IPS-18a (cell line): ENCODE results near the gene MARCHF3.
"Not testable (repeated sequence)": the region's sequence is repeated elsewhere in the genome, so short reads cannot be mapped to it uniquely, and the experiment has no call there.

Experiments used
- H3K27ac ChIP-seq: one replicate; pipeline ENCODE4 v1.5.1; 2013; ENCODE audit warnings: low read length
- H3K27me3 ChIP-seq: one replicate; pipeline ENCODE4 v1.6.1; 2013; ENCODE audit warnings: mild to moderate bottlenecking, low read length; ENCODE audit not compliant: control insufficient read depth, insufficient read depth
- H3K36me3 ChIP-seq: one replicate; pipeline ENCODE4 v1.6.1; 2013; ENCODE audit warnings: low read depth, low read length; ENCODE audit not compliant: control insufficient read depth
- H3K4me1 ChIP-seq: one replicate; pipeline ENCODE4 v1.6.1; 2013; ENCODE audit warnings: low read depth, low read length; ENCODE audit not compliant: control insufficient read depth
- H3K4me3 ChIP-seq: one replicate; pipeline ENCODE4 v1.5.1; 2013; ENCODE audit warnings: low read length
- H3K9ac ChIP-seq: one replicate; pipeline ENCODE4 v1.6.1; 2013; ENCODE audit warnings: mild to moderate bottlenecking, low read length, moderate library complexity
- H3K9me3 ChIP-seq: one replicate; pipeline ENCODE4 v1.6.1; 2013; ENCODE audit warnings: low read depth, low read length; ENCODE audit not compliant: control insufficient read depth

MARCHF3 gene

DNA sequence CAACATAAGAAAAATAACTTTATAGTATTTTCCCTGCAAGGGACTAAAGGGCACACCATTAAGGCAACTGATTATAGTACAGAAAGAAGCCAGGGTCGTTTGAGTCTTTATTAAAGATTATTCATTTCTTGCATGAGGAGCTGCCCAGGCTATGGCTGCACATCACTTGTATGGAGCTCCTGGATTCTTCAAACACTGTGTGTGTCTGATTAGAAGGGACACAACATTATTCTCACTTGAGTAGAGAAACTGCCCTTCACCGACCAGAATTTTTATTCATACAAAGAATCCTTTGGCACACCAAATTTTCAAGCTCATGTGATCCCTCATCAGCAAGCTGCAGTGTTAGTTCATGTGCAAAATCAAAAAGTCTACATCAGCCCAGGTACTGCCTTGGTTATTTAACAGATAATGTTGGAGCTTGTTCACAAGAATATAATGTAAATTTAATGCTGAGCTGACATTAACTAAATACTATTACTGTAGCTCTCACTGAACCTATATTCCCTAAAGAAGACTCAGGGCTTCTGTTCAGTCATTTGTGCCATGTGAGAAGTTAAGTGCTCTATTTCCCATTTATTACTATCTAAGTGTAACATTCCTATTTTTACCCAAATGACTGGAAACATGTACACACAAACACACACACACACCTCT, 33.0 kb upstream of the MARCHF3 start:
- H3K9ac ChIP-seq = no peak overlapping the region
- H3K27me3 ChIP-seq = no peaks in the 10 kb centered on the region
- no peaks in the 10 kb centered on the region for H3K36me3 ChIP-seq
- H3K27ac ChIP-seq = no peak overlapping the region
- H3K4me1 ChIP-seq = peaks cover 3% of the 10 kb centered on the region
- H3K4me3 ChIP-seq = no peak overlapping the region
- no peaks in the 10 kb centered on the region for H3K9me3 ChIP-seq

DNA sequence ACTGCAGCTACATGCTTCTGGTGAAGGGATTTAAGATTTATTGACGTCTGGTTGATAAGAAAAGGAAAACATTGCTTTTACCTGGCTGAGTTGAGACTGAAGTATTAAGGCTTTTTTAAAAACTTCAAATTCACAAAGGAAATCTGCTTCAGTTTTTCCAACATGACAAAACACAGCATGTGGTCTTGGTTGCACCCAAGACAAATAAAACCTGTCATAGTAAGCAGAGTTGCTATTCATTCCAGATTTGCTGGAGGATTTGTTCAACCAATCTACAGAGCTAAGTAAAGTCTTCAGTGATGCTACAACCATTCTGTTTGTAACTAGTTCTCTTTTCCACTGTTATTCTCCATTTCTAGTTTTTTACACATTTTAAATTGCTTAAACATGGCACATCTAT, 31.6 kb upstream of the MARCHF3 start:
- H3K9me3 ChIP-seq = no peaks in the 10 kb centered on the region
- no peak overlapping the region for H3K9ac ChIP-seq
- no peak overlapping the region for H3K27ac ChIP-seq
- H3K4me3 ChIP-seq = no peak overlapping the region
- peaks cover 3% of the 10 kb centered on the region for H3K4me1 ChIP-seq
- no peaks in the 10 kb centered on the region for H3K27me3 ChIP-seq
- H3K36me3 ChIP-seq = no peaks in the 10 kb centered on the region

DNA sequence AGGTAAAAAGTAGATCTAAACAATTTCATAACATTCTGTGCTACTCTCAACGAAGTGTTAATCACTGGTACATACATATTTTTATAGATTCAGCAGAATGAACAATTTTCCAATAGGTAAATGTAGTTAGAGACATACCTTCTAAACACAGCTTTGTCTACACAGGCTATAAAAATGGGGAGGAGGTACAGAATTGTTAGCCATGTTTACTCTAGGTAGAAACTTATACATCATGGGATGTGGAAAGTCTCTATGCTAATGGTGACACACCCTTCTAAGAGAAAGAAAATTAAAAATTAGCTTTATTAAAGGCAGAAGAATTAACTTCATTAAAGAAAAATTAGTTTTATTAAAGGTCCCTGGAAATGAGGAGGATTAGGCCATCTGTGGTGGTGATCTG, 31.2 kb upstream of the MARCHF3 start:
- Histone ChIP-seq H3K36me3 (no peaks in the 10 kb centered on the region), H3K9ac (no peak overlapping the region), H3K27me3 (no peaks in the 10 kb centered on the region), H3K27ac (no peak overlapping the region), H3K9me3 (no peaks in the 10 kb centered on the region), H3K4me3 (no peak overlapping the region), H3K4me1 (peaks cover 3% of the 10 kb centered on the region)

DNA sequence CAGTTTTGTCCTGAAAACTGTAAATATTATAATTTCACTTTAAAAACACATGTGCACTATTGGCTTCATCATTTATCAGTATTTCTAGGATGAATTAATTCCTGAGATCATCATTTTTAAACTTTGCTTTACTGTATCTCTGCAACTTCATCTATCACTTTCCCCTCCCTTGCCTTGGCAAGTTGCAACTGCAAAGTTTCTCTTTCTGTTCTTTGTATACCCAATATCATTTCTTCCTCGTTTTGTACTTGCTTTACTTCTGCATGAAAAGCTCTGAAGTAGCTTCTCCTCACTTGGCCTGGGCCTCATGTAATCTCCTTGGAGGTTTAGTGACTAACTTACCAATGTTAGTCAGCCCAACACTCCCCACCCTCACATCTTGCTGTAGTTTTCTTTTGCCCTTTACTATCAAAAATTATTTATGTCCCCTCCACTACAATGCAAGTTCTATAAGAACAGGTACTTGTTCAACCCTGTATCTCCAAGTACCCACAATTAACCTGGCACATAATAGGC, 30.2 kb upstream of the MARCHF3 start:
- Histone ChIP-seq H3K4me1 (peaks cover 3% of the 10 kb centered on the region), H3K9me3 (peaks cover 3% of the 10 kb centered on the region), H3K27ac (no peak overlapping the region), H3K4me3 (no peak overlapping the region), H3K36me3 (no peaks in the 10 kb centered on the region), H3K27me3 (no peaks in the 10 kb centered on the region), H3K9ac (no peak overlapping the region)

DNA sequence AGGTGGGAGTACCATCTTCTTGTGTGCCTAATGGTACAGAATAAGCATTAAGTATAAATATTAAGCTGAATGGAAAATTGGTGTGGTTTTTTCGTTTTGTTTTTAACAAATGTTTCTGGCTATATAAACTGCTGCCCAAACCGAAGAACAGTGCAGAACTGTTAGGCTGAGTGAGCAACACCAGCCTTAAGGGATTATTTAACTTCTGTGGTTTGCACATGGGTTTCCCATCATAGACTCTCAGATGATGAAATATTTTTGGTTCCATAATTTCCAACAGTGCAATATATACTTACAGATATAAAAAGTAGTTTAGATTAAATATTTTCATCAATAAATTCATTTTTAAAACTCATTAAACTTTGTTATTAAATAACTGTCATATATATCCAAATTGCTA, 26.5 kb upstream of the MARCHF3 start:
- Histone ChIP-seq H3K4me3 (no peak overlapping the region), H3K4me1 (peaks cover under 1% of the 10 kb centered on the region), H3K27ac (no peak overlapping the region), H3K27me3 (no peaks in the 10 kb centered on the region), H3K9me3 (peaks cover 3% of the 10 kb centered on the region), H3K9ac (no peak overlapping the region), H3K36me3 (no peaks in the 10 kb centered on the region)

DNA sequence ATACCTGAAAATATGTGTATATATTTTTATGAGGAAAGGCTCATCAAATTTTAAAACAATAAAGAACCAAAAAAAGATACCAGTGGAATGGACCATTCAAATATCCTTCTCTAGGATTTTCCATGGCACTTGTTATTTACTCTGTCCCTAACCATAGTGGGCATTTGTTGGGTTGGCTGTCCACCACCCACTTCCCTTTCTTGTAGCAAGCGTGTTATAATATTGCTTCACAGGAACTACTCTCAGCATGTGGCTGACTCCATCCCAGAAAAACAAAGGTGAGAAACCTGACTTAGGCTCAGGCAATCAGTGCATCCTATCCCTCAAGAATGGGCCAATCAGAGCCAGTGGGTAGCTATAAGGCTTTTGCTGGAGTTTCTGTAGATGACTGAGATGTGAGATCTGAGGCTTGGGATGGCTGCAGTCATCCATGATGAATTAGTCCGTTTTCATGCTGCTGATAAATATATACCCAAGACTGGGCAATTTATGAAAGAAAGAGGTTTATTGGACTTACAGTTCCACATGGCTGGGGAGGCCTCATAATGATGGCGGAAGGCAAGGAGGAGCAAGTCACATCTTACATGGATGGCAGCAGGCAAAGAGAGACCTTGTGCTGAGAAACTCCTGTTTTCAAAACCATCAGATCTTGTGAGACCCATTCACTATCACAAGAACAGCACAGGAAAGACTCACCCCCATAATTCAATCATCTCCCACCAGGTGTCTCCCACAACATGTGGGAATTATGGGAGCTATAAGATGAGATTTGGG, 25.7 kb upstream of the MARCHF3 start:
- H3K9ac ChIP-seq = no peak overlapping the region
- H3K27ac ChIP-seq = no peak overlapping the region
- no peaks in the 10 kb centered on the region for H3K36me3 ChIP-seq
- H3K27me3 ChIP-seq = no peaks in the 10 kb centered on the region
- H3K4me3 ChIP-seq = no peak overlapping the region
- no peaks in the 10 kb centered on the region for H3K4me1 ChIP-seq
- peaks cover 3% of the 10 kb centered on the region for H3K9me3 ChIP-seq

DNA sequence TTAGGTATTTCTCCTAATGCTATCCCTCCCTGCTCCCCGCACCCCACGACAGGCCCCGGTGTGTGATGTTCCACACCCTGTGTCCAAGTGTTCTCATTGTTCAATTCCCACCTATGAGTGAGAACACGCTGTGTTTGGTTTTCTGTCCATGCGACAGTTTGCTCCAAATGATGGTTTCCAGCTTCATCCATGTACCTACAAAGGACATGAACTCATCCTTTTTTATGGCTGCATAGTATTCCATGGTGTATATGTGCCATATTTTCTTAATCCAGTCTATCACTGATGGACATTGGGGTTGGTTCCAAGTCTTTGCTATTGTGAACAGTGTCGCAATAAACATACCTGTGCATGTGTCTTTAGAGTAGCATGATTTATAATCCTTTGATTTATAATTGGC, 23.2 kb upstream of the MARCHF3 start:
- H3K27ac ChIP-seq, H3K9me3 ChIP-seq, H3K4me1 ChIP-seq: not testable (repeated sequence)

DNA sequence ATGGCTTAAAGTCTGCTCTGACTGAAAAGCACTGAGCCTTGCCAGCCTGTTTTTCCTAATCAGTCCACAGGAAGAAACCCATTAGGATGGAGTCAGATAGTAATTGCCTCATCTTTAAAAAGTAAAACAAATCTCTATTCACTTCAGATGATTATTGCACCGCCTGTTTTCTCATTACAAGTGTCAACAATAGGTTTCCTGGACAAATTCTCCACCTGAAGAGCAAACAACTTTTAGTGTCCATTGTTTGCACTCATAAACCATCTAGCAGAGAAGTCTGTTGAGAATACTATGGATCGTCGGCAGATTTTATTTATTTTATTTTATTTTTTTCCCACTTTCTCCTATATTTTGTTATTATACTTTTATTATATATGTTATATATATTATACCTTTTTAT, 22.7 kb upstream of the MARCHF3 start:
- Histone ChIP-seq H3K9ac (no peak overlapping the region), H3K27me3 (no peaks in the 10 kb centered on the region), H3K36me3 (no peaks in the 10 kb centered on the region), H3K27ac (no peak overlapping the region), H3K4me3 (no peak overlapping the region), H3K4me1 (no peaks in the 10 kb centered on the region), H3K9me3 (peaks cover 3% of the 10 kb centered on the region)

More for the DNA sequence above, 23.2 kb upstream of the MARCHF3 start:
- H3K27me3 ChIP-seq, H3K36me3 ChIP-seq, H3K9ac ChIP-seq, H3K4me3 ChIP-seq: not testable (repeated sequence)

DNA sequence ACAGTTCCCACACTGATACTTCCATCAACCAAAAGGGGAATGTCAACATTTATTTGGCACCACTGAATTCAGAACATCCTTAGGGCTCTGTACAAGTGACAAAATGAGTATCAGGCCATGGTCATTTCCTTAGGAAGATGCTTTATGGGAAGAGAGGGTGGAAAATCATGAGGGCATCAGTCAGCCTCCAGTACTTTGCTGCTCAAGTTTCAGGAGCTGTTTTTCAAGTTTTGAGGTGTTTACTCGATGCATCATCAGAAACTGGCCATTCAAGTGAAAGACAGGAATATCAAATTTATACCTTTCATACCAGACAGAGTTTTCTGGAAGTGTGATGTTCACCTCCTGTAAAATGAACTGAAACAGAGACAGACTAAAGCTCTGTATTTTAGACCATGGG, 21.2 kb upstream of the MARCHF3 start:
- H3K4me3 ChIP-seq = no peak overlapping the region
- H3K27ac ChIP-seq = no peak overlapping the region
- H3K4me1 ChIP-seq = no peaks in the 10 kb centered on the region
- no peaks in the 10 kb centered on the region for H3K36me3 ChIP-seq
- peaks cover 7% of the 10 kb centered on the region for H3K27me3 ChIP-seq
- peaks cover 3% of the 10 kb centered on the region for H3K9me3 ChIP-seq
- H3K9ac ChIP-seq = no peak overlapping the region

DNA sequence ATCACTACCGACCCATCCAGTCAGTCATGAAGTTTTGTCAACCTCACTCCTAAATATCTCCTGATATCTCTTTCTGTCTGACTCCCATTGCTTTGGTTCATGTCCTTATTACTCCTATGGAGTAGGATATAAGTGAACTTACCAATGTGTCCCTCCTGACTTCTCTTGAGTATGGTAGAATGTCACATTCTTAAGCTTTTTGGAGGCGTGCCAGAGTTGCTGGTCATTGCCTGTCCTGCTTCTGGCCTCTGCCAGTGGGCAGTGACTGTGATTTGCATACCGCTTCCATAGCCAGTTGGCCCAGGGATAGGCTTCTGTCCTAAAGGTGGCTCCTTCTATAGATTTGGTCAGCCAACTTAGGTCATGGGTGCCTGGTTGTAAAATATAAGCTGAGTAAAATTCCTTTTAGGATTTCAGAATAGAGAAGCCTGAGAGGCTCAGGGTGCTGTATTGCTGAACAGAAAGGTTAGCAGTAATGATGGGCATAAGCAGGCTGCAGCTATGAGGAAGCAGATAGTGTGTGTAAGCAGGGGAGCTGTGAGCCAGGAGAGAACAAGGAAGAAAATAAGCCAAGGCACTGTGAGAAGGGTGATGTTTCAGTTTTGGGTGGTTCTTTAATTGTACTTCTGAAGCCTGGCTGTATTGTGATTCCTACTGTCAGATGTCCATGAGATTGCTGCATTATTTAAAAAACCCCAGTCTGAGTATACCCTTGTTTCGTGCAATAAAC, 16.1 kb upstream of the MARCHF3 start:
- Histone ChIP-seq H3K36me3 (no peaks in the 10 kb centered on the region), H3K9me3 (no peaks in the 10 kb centered on the region), H3K27ac (no peak overlapping the region), H3K4me1 (peaks cover 13% of the 10 kb centered on the region), H3K4me3 (no peak overlapping the region), H3K27me3 (peaks cover 12% of the 10 kb centered on the region), H3K9ac (no peak overlapping the region)

DNA sequence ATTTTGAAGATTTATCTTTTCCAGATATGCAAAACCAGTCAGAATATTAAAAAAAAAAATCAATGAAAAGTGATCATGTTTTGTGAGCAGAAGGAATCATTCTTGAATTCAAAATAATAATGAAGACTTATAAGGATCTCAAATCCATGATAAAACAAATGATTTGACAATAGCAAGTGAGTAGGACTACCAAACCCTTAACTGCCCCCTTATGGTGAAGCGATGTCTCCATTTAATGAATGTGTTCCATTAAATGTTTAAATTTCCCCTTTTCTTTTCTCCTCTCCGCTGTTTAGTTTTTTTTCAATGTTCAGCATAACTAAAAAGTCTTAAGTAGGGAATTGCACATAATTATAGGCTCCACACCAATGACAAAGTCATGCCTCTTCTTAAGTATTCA, 12.2 kb upstream of the MARCHF3 start:
- Histone ChIP-seq H3K27ac (no peak overlapping the region), H3K4me3 (no peak overlapping the region), H3K9ac (no peak overlapping the region), H3K4me1 (peaks cover 25% of the 10 kb centered on the region), H3K27me3 (peaks cover 12% of the 10 kb centered on the region), H3K9me3 (no peaks in the 10 kb centered on the region), H3K36me3 (no peaks in the 10 kb centered on the region)
